HUDEP-2 (cell line): Measurements from ENCODE around the gene UQCC5.
A peak's percentile ranks its signal among the peaks of the same experiment; 100 is the strongest.
"Not testable (repeated sequence)": the region's sequence is repeated elsewhere in the genome, so short reads cannot be mapped to it uniquely, and the experiment has no call there.

Source experiments
- DNase-seq, 76 experiments: peaks; one replicate each; lab custom pipeline; 2025; ENCODE audit not compliant: unreplicated experiment in 76 of 76; lab: John Stamatoyannopoulos, UW

The UQCC5 gene

GRCh38 chr3:52521881-52522650 lies 14.3 kb upstream of the UQCC5 start:
- no peak for DNase-seq

GRCh38 chr3:52522651-52523251 lies 13.7 kb upstream of the UQCC5 start:
- no peak for DNase-seq

DNA sequence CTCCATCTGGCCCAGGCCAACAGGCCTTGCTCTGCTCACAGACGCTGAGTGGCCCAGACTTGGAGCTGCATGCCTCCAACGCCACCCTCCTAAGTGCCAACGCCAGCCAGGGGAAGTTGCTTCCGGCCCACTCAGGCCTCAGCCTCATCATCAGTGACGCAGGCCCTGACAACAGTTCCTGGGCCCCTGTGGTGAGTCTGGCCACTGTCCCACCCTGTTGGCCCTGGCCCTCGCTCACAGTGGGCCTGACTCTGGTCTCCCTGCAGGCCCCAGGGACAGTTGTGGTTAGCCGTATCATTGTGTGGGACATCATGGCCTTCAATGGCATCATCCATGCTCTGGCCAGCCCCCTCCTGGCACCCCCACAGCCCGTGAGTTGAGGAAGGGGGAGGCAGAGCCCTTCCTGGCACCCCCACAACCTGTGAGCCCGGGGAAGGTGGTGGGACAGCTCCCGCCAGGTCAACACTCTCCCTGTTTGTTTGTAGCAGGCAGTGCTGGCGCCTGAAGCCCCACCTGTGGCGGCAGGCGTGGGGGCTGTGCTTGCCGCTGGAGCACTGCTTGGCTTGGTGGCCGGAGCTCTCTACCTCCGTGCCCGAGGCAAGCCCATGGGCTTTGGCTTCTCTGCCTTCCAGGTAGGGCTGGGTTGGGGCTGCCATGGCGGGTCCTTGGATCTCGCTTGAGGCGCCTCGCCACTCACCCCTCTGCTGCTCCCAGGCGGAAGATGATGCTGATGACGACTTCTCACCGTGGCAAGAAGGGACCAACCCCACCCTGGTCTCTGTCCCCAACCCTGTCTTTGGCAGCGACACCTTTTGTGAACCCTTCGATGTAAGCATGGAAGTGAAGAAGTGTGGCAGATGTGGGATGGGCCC lies 12.8 kb upstream of the UQCC5 start:
- no peak for DNase-seq

DNA sequence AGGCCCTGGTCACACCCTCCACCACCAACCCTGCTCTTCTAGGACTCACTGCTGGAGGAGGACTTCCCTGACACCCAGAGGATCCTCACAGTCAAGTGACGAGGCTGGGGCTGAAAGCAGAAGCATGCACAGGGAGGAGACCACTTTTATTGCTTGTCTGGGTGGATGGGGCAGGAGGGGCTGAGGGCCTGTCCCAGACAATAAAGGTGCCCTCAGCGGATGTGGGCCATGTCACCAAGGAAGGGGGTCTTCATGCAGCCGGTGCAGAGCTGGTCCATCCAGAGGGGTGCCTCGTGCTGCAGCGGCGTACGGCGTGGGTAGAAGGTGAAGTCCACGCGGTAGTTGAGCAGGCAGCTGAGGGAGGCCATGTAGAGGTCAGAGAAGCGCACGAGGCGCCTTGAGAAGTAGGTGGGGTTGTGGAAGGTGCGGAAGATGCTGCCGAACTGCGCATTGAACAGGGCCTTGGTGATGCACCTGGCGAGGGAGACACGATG lies 12.1 kb upstream of the UQCC5 start:
- DNase-seq: no peak

DNA sequence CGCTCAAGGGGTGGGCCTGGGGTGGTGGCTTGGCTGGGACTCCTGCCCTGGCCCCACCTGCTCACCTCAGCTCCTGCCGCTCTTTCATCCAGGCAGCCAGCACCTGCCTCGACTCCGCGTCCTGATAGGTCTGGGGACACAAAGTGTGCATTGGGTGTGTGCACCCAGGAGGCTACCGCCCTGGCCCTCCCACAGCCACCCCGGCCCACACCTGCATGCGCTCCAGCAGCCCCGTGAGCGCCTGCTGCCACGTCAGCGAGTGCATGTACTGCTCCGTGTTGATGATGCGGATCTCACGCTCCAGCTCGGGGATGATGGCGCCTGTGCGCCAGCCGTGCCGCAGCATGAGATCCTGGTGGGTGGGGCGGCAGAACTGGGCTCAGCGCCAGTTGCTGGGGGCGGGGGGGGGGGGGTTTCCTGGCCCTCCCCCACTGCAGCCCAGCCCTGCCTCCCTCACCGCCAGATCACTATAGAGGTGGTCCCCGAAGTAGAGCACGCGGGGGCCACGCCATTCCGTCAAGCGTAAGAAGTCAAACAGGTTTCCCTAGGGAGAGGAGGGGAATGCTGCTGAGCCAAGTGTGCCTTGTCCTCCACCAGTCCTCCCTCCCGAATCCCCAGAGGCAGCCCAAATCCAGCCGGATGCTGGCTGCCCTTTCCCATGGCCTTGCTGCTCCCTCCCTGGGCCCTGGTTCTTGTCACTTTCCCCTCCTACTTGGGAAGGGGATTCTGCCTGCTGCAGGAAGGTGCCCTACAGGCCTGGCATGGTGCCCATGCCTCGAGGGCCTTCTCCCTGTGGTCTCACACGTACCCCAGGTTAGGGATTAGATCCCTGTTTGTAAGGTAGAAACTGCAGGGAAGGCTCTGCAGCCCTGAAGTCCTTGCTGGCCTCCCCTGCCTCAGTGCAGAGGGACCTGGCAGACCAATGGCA lies 11.4 kb upstream of the UQCC5 start:
- DNase-seq: no peak

GRCh38 chr3:52525680-52526561 lies 10.5 kb upstream of the UQCC5 start:
- no peak for DNase-seq

- DNase-seq: not testable (repeated sequence)
Observed at GRCh38 chr3:52526671-52527038, 9.8 kb upstream of the UQCC5 start.

GRCh38 chr3:52527039-52527731 lies 9.2 kb upstream of the UQCC5 start:
- DNase-seq: no peak

GRCh38 chr3:52527732-52528585 lies 8.4 kb upstream of the UQCC5 start:
- no peak for DNase-seq

DNA sequence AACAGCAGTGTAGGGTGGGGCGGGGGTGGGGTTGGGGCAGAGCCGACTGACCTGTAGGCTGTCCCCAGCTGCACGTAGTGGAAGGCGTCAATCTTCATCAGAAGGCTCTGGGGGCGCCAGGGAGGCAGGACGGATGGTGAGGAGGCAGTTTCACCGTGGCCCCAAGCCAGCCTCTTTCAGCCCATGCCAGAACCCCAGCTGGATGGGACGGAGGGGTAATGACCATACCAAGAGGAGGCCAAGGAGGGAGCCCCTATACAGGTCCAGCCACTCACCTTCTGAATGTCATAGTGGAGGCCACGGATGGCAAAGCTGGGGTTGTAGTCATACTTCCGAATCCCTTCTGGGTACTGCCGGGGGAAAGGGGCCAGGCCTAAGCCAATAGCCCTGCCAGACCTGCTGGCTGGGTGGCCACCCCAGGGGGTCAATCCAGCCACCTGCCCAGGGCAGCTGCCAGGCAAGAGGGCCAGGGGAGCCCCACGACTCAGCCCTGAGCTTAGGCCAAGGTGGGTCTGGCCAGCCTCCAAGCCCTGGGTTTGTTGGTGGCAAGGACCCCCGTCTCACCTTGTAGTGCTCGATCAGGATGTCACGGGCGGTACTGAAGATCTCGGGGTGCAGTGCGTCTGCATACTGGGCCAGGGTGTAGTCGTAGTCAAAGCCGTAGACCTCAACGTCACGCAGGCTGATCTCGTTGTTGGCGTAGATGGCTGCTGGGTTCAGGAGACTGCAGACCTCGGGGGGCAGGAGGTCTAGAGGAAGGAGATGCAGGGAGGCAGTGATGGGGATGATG lies 7.6 kb upstream of the UQCC5 start:
- no peak for DNase-seq

GRCh38 chr3:52529376-52530333 lies 6.8 kb upstream of the UQCC5 start:
- no peak for DNase-seq

DNA sequence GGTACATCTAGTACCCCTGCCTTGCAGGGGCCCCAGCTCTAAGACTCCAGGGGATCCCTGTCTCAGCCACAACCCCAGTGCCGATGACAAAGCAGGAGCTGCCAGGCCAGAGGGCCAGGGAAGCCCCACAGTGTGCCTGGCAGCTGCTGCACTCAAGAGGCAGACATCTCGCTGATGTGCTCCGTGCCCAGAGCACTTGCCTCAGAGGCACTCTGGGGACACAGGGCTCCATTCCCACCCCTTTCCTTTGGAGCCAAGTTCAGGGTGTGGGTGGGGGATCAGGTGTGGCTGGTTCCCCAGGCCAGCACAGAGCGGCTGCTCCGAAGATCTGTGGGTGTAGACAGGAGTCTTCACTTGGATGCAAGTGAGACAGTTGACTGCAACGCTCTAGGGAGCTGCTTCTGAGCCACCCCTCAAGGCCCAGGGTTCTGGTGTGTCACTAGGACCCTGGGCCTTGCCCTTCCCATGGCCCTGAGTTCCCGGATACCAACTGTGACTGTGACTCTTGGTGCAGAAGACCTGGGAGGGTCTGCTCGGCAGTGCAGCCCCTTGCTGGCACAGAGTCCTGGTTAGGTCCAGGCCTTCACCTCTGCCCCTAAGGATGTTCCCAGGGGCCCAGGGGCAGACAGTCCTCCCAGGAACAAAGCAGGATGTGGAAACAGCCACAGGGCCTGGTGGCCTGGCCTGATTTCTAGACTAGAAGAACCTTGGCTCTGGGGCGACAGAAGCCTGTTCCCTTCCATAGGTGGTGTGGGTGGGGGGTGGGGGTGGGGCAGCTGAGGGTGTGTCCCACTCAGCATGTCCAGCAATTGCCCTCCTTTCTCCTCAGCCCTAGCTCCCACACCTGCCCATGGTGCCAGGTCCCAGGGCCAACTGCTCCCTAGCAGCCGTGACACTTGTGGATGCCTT lies 5.2 kb upstream of the UQCC5 start:
- DNase-seq: no peak

DNA sequence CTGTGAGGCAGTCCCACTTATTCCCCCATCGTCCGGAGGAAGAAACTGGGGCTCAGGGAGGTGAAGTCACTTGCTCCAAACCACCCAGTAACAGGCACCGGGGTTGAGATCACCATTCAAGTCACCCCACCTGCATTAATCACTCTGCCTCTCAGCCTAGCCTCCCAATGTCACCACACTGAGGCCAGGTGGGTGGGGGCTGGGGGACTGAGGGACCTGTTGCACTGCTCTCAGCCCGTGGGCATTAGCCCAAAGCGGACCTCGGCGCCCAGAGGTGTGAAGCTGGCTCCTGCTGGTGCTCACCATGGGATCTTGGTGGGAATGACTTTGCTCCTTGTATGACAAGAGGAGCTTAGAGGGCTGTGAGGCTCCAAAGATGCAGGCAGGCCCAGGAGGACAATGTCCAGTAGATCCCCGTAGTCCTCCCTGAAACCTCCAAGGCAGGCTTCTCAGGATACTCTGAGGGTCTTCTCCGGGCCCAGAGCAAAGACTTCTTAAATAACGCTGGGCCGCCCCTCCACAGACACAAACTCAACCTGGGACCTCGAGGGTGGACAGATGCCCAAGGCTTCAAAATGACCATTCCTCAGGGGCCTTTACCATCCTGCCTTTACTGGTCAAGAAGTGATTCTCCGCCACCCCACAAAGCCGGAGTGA lies 4.4 kb upstream of the UQCC5 start:
- no peak for DNase-seq

- DNase-seq: peak in 68 of 76 experiments; percentile 4 to 73 (median 50)
Observed at GRCh38 chr3:52532517-52532837, 3.9 kb upstream of the UQCC5 start.
